Measurements from ENCODE around the gene SLAMF8.

Gene SLAMF8

GRCh38 chr1:159879136-159879535 is 52.5 kb downstream of the SLAMF8 start:
- no peak overlapping the region for H3K27ac ChIP-seq (ENCODE audit: low read length)
- H3K36me3 ChIP-seq (ENCODE audit: control insufficient read depth, low read depth, low read length): no peaks in the 10 kb centered on the region
- no peak overlapping the region for H3K4me3 ChIP-seq (ENCODE audit: low read length)
- H3K27me3 ChIP-seq (ENCODE audit: control insufficient read depth, insufficient read depth, low read length): no peaks in the 10 kb centered on the region
- no peak overlapping the region for H3K9ac ChIP-seq (ENCODE audit: low read length)
- no peaks in the 10 kb centered on the region for H3K4me1 ChIP-seq (ENCODE audit: control insufficient read depth, low read depth, low read length)
- H3K9me3 ChIP-seq (ENCODE audit: control insufficient read depth, low read depth, low read length): no peaks in the 10 kb centered on the region

GRCh38 chr1:159879977-159880376 is 53.3 kb downstream of the SLAMF8 start:
- H3K4me3 ChIP-seq (ENCODE audit: low read length): no peak overlapping the region
- H3K27ac ChIP-seq (ENCODE audit: low read length): no peak overlapping the region
- no peaks in the 10 kb centered on the region for H3K9me3 ChIP-seq (ENCODE audit: control insufficient read depth, low read depth, low read length)
- H3K27me3 ChIP-seq (ENCODE audit: control insufficient read depth, insufficient read depth, low read length): no peaks in the 10 kb centered on the region
- H3K36me3 ChIP-seq (ENCODE audit: control insufficient read depth, low read depth, low read length): no peaks in the 10 kb centered on the region
- no peaks in the 10 kb centered on the region for H3K4me1 ChIP-seq (ENCODE audit: control insufficient read depth, low read depth, low read length)
- H3K9ac ChIP-seq (ENCODE audit: low read length): no peak overlapping the region

GRCh38 chr1:159880430-159880829 is 53.8 kb downstream of the SLAMF8 start:
- Histone ChIP-seq H3K36me3 (ENCODE audit: control insufficient read depth, low read depth, low read length) (no peaks in the 10 kb centered on the region), H3K27ac (ENCODE audit: low read length) (no peak overlapping the region), H3K9ac (ENCODE audit: low read length) (no peak overlapping the region), H3K9me3 (ENCODE audit: control insufficient read depth, low read depth, low read length) (no peaks in the 10 kb centered on the region), H3K4me1 (ENCODE audit: control insufficient read depth, low read depth, low read length) (no peaks in the 10 kb centered on the region), H3K4me3 (ENCODE audit: low read length) (no peak overlapping the region), H3K27me3 (ENCODE audit: control insufficient read depth, insufficient read depth, low read length) (no peaks in the 10 kb centered on the region)

GRCh38 chr1:159881622-159882526 is 55.2 kb downstream of the SLAMF8 start:
- no peaks in the 10 kb centered on the region for H3K36me3 ChIP-seq (ENCODE audit: control insufficient read depth, low read depth, low read length)
- no peaks in the 10 kb centered on the region for H3K4me1 ChIP-seq (ENCODE audit: control insufficient read depth, low read depth, low read length)
- H3K9me3 ChIP-seq (ENCODE audit: control insufficient read depth, low read depth, low read length): no peaks in the 10 kb centered on the region
- no peak overlapping the region for H3K9ac ChIP-seq (ENCODE audit: low read length)
- no peaks in the 10 kb centered on the region for H3K27me3 ChIP-seq (ENCODE audit: control insufficient read depth, insufficient read depth, low read length)
- no peak overlapping the region for H3K4me3 ChIP-seq (ENCODE audit: low read length)
- no peak overlapping the region for H3K27ac ChIP-seq (ENCODE audit: low read length)

GRCh38 chr1:159882527-159882862 is 55.8 kb downstream of the SLAMF8 start:
- no peaks in the 10 kb centered on the region for H3K36me3 ChIP-seq (ENCODE audit: control insufficient read depth, low read depth, low read length)
- no peaks in the 10 kb centered on the region for H3K4me1 ChIP-seq (ENCODE audit: control insufficient read depth, low read depth, low read length)
- H3K27ac ChIP-seq (ENCODE audit: low read length): no peak overlapping the region
- no peaks in the 10 kb centered on the region for H3K9me3 ChIP-seq (ENCODE audit: control insufficient read depth, low read depth, low read length)
- no peaks in the 10 kb centered on the region for H3K27me3 ChIP-seq (ENCODE audit: control insufficient read depth, insufficient read depth, low read length)
- H3K9ac ChIP-seq (ENCODE audit: low read length): no peak overlapping the region
- no peak overlapping the region for H3K4me3 ChIP-seq (ENCODE audit: low read length)

- Histone ChIP-seq H3K9ac (ENCODE audit: low read length) (no peak overlapping the region), H3K27me3 (ENCODE audit: control insufficient read depth, insufficient read depth, low read length) (no peaks in the 10 kb centered on the region), H3K36me3 (ENCODE audit: control insufficient read depth, low read depth, low read length) (no peaks in the 10 kb centered on the region), H3K9me3 (ENCODE audit: control insufficient read depth, low read depth, low read length) (no peaks in the 10 kb centered on the region), H3K27ac (ENCODE audit: low read length) (no peak overlapping the region), H3K4me3 (ENCODE audit: low read length) (no peak overlapping the region), H3K4me1 (ENCODE audit: control insufficient read depth, low read depth, low read length) (no peaks in the 10 kb centered on the region)
Observed at GRCh38 chr1:159883134-159883533, 56.5 kb downstream of the SLAMF8 start.

GRCh38 chr1:159884296-159884695 is 57.6 kb downstream of the SLAMF8 start:
- Histone ChIP-seq H3K27ac (ENCODE audit: low read length) (no peak overlapping the region), H3K4me1 (ENCODE audit: control insufficient read depth, low read depth, low read length) (no peaks in the 10 kb centered on the region), H3K9ac (ENCODE audit: low read length) (no peak overlapping the region), H3K9me3 (ENCODE audit: control insufficient read depth, low read depth, low read length) (no peaks in the 10 kb centered on the region), H3K36me3 (ENCODE audit: control insufficient read depth, low read depth, low read length) (no peaks in the 10 kb centered on the region), H3K27me3 (ENCODE audit: control insufficient read depth, insufficient read depth, low read length) (no peaks in the 10 kb centered on the region), H3K4me3 (ENCODE audit: low read length) (no peak overlapping the region)

Data from iPS-18a (cell line).